ENCODE measurements around the gene LRRC8C. TPM values are rescaled to one million over a fixed set of nuclear protein-coding genes. Genes with fewer than 3 reads are reported as not detected.

LRRC8C gene
- total and polyA plus RNA-seq, 2 donors (not counting 1 experiment from before 2014, with no cell fraction given) = 3.9 to 6.8 TPM

GRCh38 chr1:89624715-89625323, 8.1 kb upstream of the LRRC8C start:
- Histone ChIP-seq H2AFZ (ENCODE audit: insufficient read depth, low read depth, low read length, poor library complexity, severe bottlenecking) (no peak overlapping the region), H3K4me3 (ENCODE audit: control extremely low read depth in 1 of 5, extremely low read depth in 1 of 5, insufficient read depth in 1 of 5, low read depth in 2 of 5, low read length in 4 of 5) (no peak overlapping the region), H3K4me1 (ENCODE audit: control insufficient read depth in 2 of 2, insufficient read depth in 2 of 2, low read length in 2 of 2) (peaks cover 2 to 6% of the 10 kb centered on the region in 2 donors), H3K36me3 (replicated peaks in 1 of 2; ENCODE audit: control extremely low read depth in 1 of 2, control insufficient read depth in 1 of 2, extremely low read depth in 1 of 2, insufficient read depth in 2 of 2, low read length in 1 of 2) (no peaks in the 10 kb centered on the region), H3K9me3 (ENCODE audit: control extremely low read depth in 1 of 3, control insufficient read depth in 2 of 3, insufficient read depth in 1 of 3, low read length in 2 of 3) (no peaks in the 10 kb centered on the region), H3K4me2 (replicated peaks; ENCODE audit: low read depth, low read length, poor library complexity, severe bottlenecking) (no peak overlapping the region), H4K20me1 (ENCODE audit: control insufficient read depth, insufficient read depth, low read length, poor library complexity, severe bottlenecking) (no peaks in the 10 kb centered on the region), H3K9ac (ENCODE audit: low read length) (no peak overlapping the region), H3K27me3 (replicated peaks in 1 of 4; ENCODE audit: control extremely low read depth in 1 of 4, control insufficient read depth in 3 of 4, insufficient read depth in 4 of 4, low read length in 3 of 4) (no peaks in the 10 kb centered on the region), H3K27ac (ENCODE audit: low read length in 2 of 2) (no peak overlapping the region), H3K79me2 (ENCODE audit: control insufficient read depth, insufficient read depth, low read length) (peaks cover 6% of the 10 kb centered on the region)
- no peak for DNase-seq
- intact Hi-C loops (cut with micrococcal nuclease) = no loop called here
- no peak for TF ChIP-seq CTCF (IDR thresholded peaks at IDR 0.05)
- no peak for TF ChIP-seq EZH2 (IDR thresholded peaks at IDR 0.05; ENCODE audit: borderline replicate concordance, insufficient read depth, low read depth, low read length, poor library complexity, severe bottlenecking)
- Mint-ChIP-seq H3K27me3 (no peaks in the 10 kb centered on the region), H3K4me1 (peaks cover 14% of the 10 kb centered on the region), H3K27ac (no peak overlapping the region), H3K9me3 (ENCODE audit: insufficient read depth) (no peaks in the 10 kb centered on the region), H3K4me3 (no peak overlapping the region)
- ATAC-seq (ENCODE audit: low read depth) = no peak
- ChIA-PET POLR2A (no interaction called here), CTCF (interaction anchor here (0.9 to 17.1 kb wide), 6 partner anchors 8 to 142 kb away, joined by 3 to 334 read pairs (median 4); partner anchors contain the start of gene LRRC8C)
- 100% methylated on average over 1 of the region's 4 CpGs for WGBS (ENCODE audit: insufficient coverage)

- H3K27ac Mint-ChIP-seq = no peak overlapping the region
- H3K79me2 ChIP-seq (ENCODE audit: control insufficient read depth, insufficient read depth, low read length) = peaks cover 12% of the 10 kb centered on the region
- intact Hi-C loops (cut with micrococcal nuclease) = no loop called here
- no peaks in the 10 kb centered on the region for H4K20me1 ChIP-seq (ENCODE audit: control insufficient read depth, insufficient read depth, low read length, poor library complexity, severe bottlenecking)
- no peaks in the 10 kb centered on the region for H3K9me3 ChIP-seq (ENCODE audit: control extremely low read depth in 1 of 3, control insufficient read depth in 2 of 3, insufficient read depth in 1 of 3, low read length in 2 of 3)
- no peaks in the 10 kb centered on the region for H3K27me3 ChIP-seq (replicated peaks in 1 of 4; ENCODE audit: control extremely low read depth in 1 of 4, control insufficient read depth in 3 of 4, insufficient read depth in 4 of 4, low read length in 3 of 4)
- POLR2A ChIA-PET = interaction anchor here (0.9 kb wide), 1 partner anchor 135 kb away, joined by 3 read pairs; no protein-coding TSS in a partner anchor
- H3K4me1 Mint-ChIP-seq = peaks cover 33% of the 10 kb centered on the region
- H3K4me1 ChIP-seq (ENCODE audit: control insufficient read depth in 2 of 2, insufficient read depth in 2 of 2, low read length in 2 of 2) = peaks cover 11% of the 10 kb centered on the region in 2 donors
- no peak for DNase-seq
- no peaks in the 10 kb centered on the region for H3K27me3 Mint-ChIP-seq
- no peak overlapping the region for H3K4me2 ChIP-seq (replicated peaks; ENCODE audit: low read depth, low read length, poor library complexity, severe bottlenecking)
- no peak overlapping the region for H2AFZ ChIP-seq (ENCODE audit: insufficient read depth, low read depth, low read length, poor library complexity, severe bottlenecking)
- no peaks in the 10 kb centered on the region for H3K36me3 ChIP-seq (replicated peaks in 1 of 2; ENCODE audit: control extremely low read depth in 1 of 2, control insufficient read depth in 1 of 2, extremely low read depth in 1 of 2, insufficient read depth in 2 of 2, low read length in 1 of 2)
- CTCF ChIA-PET = interaction anchor here (1.5 to 17.1 kb wide), 3 partner anchors 12 to 135 kb away, joined by 5 to 334 read pairs (median 6); no protein-coding TSS in a partner anchor
- no peak overlapping the region for H3K4me3 ChIP-seq (ENCODE audit: control extremely low read depth in 1 of 5, extremely low read depth in 1 of 5, insufficient read depth in 1 of 5, low read depth in 2 of 5, low read length in 4 of 5)
- H3K27ac ChIP-seq (ENCODE audit: low read length in 2 of 2) = no peak overlapping the region
- no peak for TF ChIP-seq EZH2 (IDR thresholded peaks at IDR 0.05; ENCODE audit: borderline replicate concordance, insufficient read depth, low read depth, low read length, poor library complexity, severe bottlenecking)
- no peak for TF ChIP-seq CTCF (IDR thresholded peaks at IDR 0.05)
- H3K9ac ChIP-seq (ENCODE audit: low read length) = no peak overlapping the region
- no peak for ATAC-seq (ENCODE audit: low read depth)
- no peak overlapping the region for H3K4me3 Mint-ChIP-seq
- H3K9me3 Mint-ChIP-seq (ENCODE audit: insufficient read depth) = no peaks in the 10 kb centered on the region
These were observed 5.3 kb upstream of the LRRC8C start for GRCh38 chr1:89627596-89627962.
